Heart left ventricle (tissue), 13 donors: Measurements from ENCODE around the gene LIPM.

Experiments
- CTCF ChIP-seq, 12 donors: fragments of 200-600 bp; sonication (generic) in 4 of 12; IDR thresholded peaks; one replicate each; pipeline versions ENCODE4 v1.5.0 to v1.8.0; 2018 to 2022; ENCODE audit warnings: antibody characterized with exemption in 12 of 12, mild to moderate bottlenecking in 5 of 12
- POLR2A ChIP-seq, 2 donors: fragments of 450-650 bp; IDR thresholded peaks; one replicate each; pipeline ENCODE4 v1.6.1; 2017; ENCODE audit warnings: antibody characterized with exemption in 2 of 2, mild to moderate bottlenecking in 2 of 2, moderate library complexity in 2 of 2
- donor health status: ischemic (EF 13 %, LVEDD 7.1; RV severe dilation, severe dysfunction).
- donor health status: DM: no; HTN: yes; CAD: no.
- donor health status: DM: no; HTN: no; CAD: no.
- donor health status: ischemic (EF 25% LVEDD 6.9; RV normal size, moderate dysfunction).
- donor health status: ischemic (EF 25% LVEDD 5.7; RV mildly dilated, moderate dysfunction).
- donor health status: ischemic (EF 35%, LVEDD 5.7; RV mildly dilated, moderate dysfunction).
- donor health status: nonischemic (EF 11% LVEDD 7.7; RV severe dilation, severe dysfunction).
- donor health status: DM: yes; HTN: yes; CAD: no.
- donor health status: PGD.
- donor health status: ischemic (EF 29% LVEDD 5.4; RV normal size, mild dysfunction).
- donor health status: nonischemic (EF 23%, LVEDD 6.1; RV moderate dilation, normal function).

- TF ChIP-seq POLR2A (IDR thresholded peaks at IDR 0.05): no peak
- TF ChIP-seq CTCF (IDR thresholded peaks at IDR 0.05): no peak
These were observed 29.8 kb downstream of the LIPM start for GRCh38 chr10:88832376-88832775.
